ENCODE results near the gene PDE7B. TPM values are rescaled to one million over a fixed set of nuclear protein-coding genes. Genes with fewer than 3 reads are reported as not detected.

PDE7B gene
- total RNA-seq, 1 experiment from 2014 or later: 0.03 TPM

- ChIA-PET POLR2A (no interaction called here), CTCF (no interaction called here)
- in situ Hi-C loops (cut with HindIII; ENCODE audit: low pct_unique_long_range_greater_than_20kb, low sequenced_read_pairs): no loop called here
- DNase-seq (ENCODE audit: low read depth, low spot score) (no peak), ATAC-seq (no peak)
- H3K36me3 ChIP-seq (ENCODE audit: control insufficient read depth, insufficient read depth, low read length): no peaks in the 10 kb centered on the region
- BruUV-seq (replicated peaks): no TSS peak
- no peaks in the 10 kb centered on the region for H3K4me1 ChIP-seq (ENCODE audit: control insufficient read depth, insufficient read depth, low read length)
- no peak for TF ChIP-seq CTCF (IDR thresholded peaks at IDR 0.05)
- no peak overlapping the region for H3K4me3 ChIP-seq (ENCODE audit: low read depth in 2 of 2, low read length in 2 of 2)
- no peaks in the 10 kb centered on the region for H3K9me3 ChIP-seq (ENCODE audit: control insufficient read depth, insufficient read depth, low read depth, low read length)
- intact Hi-C loops (cut with micrococcal nuclease; ENCODE audit: unreplicated experiment): no loop called here
- H3K27ac ChIP-seq (ENCODE audit: low read length): no peak overlapping the region
- no peaks in the 10 kb centered on the region for H3K27me3 ChIP-seq (ENCODE audit: control insufficient read depth, insufficient read depth, low read length)
Observed at GRCh38 chr6:135999393-135999792, 147.9 kb downstream of the PDE7B start.

- Histone ChIP-seq H3K36me3 (ENCODE audit: control insufficient read depth, insufficient read depth, low read length) (no peaks in the 10 kb centered on the region), H3K4me3 (ENCODE audit: low read depth in 2 of 2, low read length in 2 of 2) (no peak overlapping the region), H3K27ac (ENCODE audit: low read length) (no peak overlapping the region), H3K27me3 (ENCODE audit: control insufficient read depth, insufficient read depth, low read length) (no peaks in the 10 kb centered on the region), H3K9me3 (ENCODE audit: control insufficient read depth, insufficient read depth, low read depth, low read length) (no peaks in the 10 kb centered on the region), H3K4me1 (ENCODE audit: control insufficient read depth, insufficient read depth, low read length) (no peaks in the 10 kb centered on the region)
- ATAC-seq: no peak
- CTCF ChIA-PET: no interaction called here
- intact Hi-C loops (cut with micrococcal nuclease; ENCODE audit: unreplicated experiment): no loop called here
- POLR2A ChIA-PET: no interaction called here
- in situ Hi-C loops (cut with HindIII; ENCODE audit: low pct_unique_long_range_greater_than_20kb, low sequenced_read_pairs): no loop called here
- DNase-seq (ENCODE audit: low read depth, low spot score): no peak
- no TSS peak for BruUV-seq (replicated peaks)
- no peak for TF ChIP-seq SIN3A (IDR thresholded peaks at IDR 0.05; ENCODE audit: borderline replicate concordance, insufficient read depth, low read depth, low read length)
- no peak for TF ChIP-seq CTCF (IDR thresholded peaks at IDR 0.05)
- TF ChIP-seq REST (IDR thresholded peaks at IDR 0.05; ENCODE audit: insufficient read depth in 1 of 2, low read depth in 2 of 2, low read length in 1 of 2): no peak
- no peak for TF ChIP-seq POLR2AphosphoS5 (IDR thresholded peaks at IDR 0.05; ENCODE audit: low read depth, low read length)
- no peak for TF ChIP-seq TCF7L2 (IDR thresholded peaks at IDR 0.05; ENCODE audit: low read depth, low read length)
Observed at GRCh38 chr6:136007345-136007744, 155.8 kb downstream of the PDE7B start.

GRCh38 chr6:136011475-136011874 is 160.0 kb downstream of the PDE7B start:
- TF ChIP-seq TCF7L2 (IDR thresholded peaks at IDR 0.05; ENCODE audit: low read depth, low read length) (no peak), REST (IDR thresholded peaks at IDR 0.05; ENCODE audit: insufficient read depth in 1 of 2, low read depth in 2 of 2, low read length in 1 of 2) (no peak), CTCF (IDR thresholded peaks at IDR 0.05) (no peak), SIN3A (IDR thresholded peaks at IDR 0.05; ENCODE audit: borderline replicate concordance, insufficient read depth, low read depth, low read length) (no peak), POLR2AphosphoS5 (IDR thresholded peaks at IDR 0.05; ENCODE audit: low read depth, low read length) (no peak)
- no peak overlapping the region for H3K4me3 ChIP-seq (ENCODE audit: low read depth in 2 of 2, low read length in 2 of 2)
- in situ Hi-C loops (cut with HindIII; ENCODE audit: low pct_unique_long_range_greater_than_20kb, low sequenced_read_pairs): no loop called here
- no TSS peak for BruUV-seq (replicated peaks)
- H3K4me1 ChIP-seq (ENCODE audit: control insufficient read depth, insufficient read depth, low read length): no peaks in the 10 kb centered on the region
- no peak overlapping the region for H3K27ac ChIP-seq (ENCODE audit: low read length)
- intact Hi-C loops (cut with micrococcal nuclease; ENCODE audit: unreplicated experiment): no loop called here
- DNase-seq (ENCODE audit: low read depth, low spot score) (no peak), ATAC-seq (no peak)
- no peaks in the 10 kb centered on the region for H3K9me3 ChIP-seq (ENCODE audit: control insufficient read depth, insufficient read depth, low read depth, low read length)
- H3K27me3 ChIP-seq (ENCODE audit: control insufficient read depth, insufficient read depth, low read length): no peaks in the 10 kb centered on the region
- ChIA-PET CTCF (no interaction called here), POLR2A (no interaction called here)
- H3K36me3 ChIP-seq (ENCODE audit: control insufficient read depth, insufficient read depth, low read length): no peaks in the 10 kb centered on the region

Data from Panc1 (cell line).